Hippocampal formation (tissue), 2 donors: ENCODE results near the gene NLGN1.
A peak's percentile ranks its signal among the peaks of the same experiment; 100 is the strongest.
"Not testable (repeated sequence)": the region's sequence is repeated elsewhere in the genome, so short reads cannot be mapped to it uniquely, and the experiment has no call there.

Experiments used
- DNase-seq, 2 donors: peaks; one replicate each; lab custom pipeline; 2025; lab: John Stamatoyannopoulos, UW

Gene NLGN1

GRCh38 chr3:173553635-173554280, 156.2 kb downstream of the NLGN1 start:
- peak in 1 of 2 donors; percentile 70 for DNase-seq

DNA sequence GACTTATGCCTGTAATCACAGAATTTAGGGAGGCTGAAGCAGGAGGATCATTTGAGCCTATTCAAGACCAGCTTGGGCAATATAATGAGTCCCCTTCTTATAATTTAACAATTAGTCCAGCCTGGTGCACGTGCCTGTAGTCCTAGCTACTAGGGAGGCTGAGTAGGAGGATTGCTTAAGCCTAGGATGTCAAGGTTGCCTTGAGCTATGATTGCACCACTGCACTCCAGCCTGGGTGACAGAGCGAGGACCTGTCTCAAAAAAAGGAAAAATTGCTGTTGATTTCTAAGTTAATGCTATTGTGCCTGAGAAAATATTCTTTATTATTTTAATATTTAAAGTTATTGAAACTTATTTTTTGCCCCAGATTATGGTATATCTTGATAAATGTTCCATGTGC, 159.0 kb downstream of the NLGN1 start:
- no peak for DNase-seq

- DNase-seq: no peak
Observed at GRCh38 chr3:173567997-173568396, 170.5 kb downstream of the NLGN1 start.

DNA sequence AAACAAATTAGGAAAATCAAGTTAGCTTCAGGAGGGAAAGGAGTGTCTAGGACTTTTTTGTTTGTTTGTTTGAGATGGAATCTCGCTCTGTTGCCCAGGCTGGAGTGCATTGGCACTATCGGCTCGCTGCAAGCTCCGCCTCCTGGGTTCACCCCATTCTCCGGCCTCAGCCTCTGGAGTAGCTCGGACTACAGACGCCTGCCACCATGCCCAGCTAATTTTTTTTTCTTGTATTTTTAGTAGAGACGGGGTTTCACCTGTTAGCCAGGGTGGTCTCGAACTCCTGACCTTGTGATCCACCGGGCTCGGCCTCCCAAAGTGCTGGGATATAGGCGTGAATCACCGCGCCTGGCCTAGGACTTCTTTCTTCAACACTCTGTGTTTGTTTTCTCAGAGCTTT, 171.1 kb downstream of the NLGN1 start:
- no peak for DNase-seq

GRCh38 chr3:173583496-173583895, 186.0 kb downstream of the NLGN1 start:
- DNase-seq: no peak

- DNase-seq: peak; percentile 2 to 25
Observed at GRCh38 chr3:173584093-173584837, 186.7 kb downstream of the NLGN1 start.

DNA sequence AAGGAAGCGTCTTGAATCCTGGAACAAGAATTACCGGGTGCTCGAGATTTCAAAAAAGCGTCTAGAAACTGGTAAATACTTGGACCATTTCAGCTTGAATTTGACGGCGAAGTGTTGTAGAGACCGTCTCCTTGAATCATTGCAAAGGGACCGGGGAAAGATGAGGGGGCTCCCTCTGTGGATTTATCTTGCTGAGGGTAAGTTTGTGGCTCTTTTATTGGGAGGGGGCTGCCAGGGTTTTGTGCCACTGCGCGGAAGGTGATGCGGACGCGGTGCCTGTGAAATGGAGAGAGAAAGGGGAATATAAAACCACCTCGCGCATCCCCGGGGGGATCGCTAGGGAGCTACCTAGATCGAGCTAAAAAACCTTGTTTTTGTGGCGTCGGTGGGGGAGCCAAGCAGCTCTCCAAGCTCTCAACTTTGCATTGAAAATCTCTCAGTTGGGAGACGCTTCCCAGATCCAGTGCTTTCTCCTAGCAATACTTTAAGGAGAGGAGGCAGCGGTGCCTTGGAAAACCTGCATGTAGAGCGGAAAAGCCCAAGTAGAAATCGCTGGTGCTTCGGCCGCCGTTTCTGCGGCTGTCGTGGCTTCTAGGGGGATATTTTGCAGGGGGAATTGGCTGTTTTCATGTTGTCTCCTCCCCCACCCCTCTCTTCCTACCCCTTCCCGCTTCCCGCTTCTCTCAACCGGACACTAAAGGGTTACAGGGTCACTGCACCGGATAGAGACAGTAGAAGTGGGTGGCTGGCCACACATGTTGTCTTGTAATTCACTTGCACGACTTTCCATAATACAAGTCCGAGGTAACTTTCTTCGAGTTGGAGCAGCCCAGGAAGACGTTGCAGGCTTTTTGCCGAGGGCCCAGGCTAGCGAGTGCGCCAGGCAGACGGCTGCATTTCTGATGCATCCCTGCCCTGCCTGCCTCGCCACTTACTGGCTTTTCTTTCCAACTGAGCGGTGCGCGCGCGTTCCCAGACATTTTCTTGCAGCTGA, 187.6 kb downstream of the NLGN1 start:
- peak; percentile 28 to 35 for DNase-seq

GRCh38 chr3:173586166-173586565, 188.6 kb downstream of the NLGN1 start:
- no peak for DNase-seq

DNA sequence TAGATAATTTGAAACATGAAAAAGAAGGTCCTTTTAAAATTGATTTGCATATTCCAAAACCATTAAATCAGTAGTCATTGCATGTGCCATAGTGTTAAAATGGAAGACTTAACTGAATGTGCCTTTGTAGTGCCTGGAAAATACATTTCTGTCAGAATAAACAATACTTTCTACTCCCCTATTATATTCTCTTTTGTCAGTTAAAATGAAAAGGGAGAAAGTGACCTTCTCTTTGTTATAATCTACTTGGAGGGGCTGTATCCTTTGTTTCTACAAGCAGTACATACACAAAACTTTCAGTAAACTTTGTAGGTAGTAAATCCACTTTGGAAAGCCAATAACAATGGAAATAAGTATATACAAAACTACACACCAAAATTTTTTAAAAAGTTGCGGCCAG, 189.5 kb downstream of the NLGN1 start:
- DNase-seq: no peak

GRCh38 chr3:173588556-173588955, 191.0 kb downstream of the NLGN1 start:
- DNase-seq: no peak

DNA sequence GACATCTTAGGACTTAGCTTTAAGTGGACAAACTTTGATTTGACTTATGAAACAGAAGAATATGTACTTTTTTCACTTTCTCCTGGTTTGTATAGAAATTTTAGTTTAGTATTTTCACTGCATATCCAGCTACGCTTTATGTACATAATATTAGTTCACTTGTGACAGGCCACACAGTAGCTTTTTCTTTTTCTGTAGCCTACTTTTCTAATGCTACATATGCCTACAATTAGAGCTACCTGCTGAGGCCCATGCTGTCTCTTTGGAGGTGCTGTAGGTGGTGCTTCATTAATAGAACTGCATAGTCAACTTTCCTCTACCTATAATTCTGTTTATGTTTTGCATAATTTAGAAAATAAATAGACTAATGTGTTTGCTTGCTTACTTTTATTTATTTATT, 191.6 kb downstream of the NLGN1 start:
- DNase-seq: no peak

DNA sequence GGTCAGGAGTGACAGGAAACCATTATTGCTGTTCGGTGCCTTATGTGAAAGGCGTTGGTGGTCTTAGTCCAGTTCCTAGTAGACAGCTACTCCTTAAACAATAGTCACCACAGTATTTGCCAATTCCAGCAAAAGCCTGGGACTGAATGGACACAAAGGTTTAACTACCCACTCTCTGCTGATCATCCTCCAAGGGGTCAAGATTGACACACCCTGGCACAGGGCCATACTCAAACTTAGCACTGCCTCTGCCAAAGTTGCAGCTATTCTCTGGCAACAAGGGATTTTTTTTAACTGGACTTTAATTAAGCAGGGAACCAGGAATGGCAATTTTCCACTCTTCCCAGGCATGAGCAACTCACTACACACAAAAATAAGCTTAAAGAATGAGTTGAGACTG, 193.9 kb downstream of the NLGN1 start:
- no peak for DNase-seq

DNA sequence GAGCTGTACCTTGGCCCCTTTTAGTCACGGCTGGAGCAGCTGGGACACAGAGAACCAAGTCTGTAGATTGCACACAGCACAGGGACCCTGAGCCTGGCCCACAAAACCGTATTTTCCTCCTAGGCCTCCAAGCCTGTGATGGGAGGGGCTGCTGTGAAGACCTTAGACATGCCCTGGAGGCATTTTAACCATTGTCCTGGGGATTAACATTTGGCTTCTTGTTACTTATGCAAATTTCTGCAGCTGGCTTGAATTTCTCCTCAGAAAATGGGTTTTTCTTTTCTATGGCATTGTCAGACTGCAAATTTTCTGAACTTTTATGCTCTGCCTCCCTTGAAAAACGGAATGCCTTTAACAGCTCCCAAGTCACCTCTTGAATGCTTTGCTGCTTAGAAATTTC, 197.3 kb downstream of the NLGN1 start:
- DNase-seq: not testable (repeated sequence)

GRCh38 chr3:173599673-173600072, 202.1 kb downstream of the NLGN1 start:
- DNase-seq: no peak

DNA sequence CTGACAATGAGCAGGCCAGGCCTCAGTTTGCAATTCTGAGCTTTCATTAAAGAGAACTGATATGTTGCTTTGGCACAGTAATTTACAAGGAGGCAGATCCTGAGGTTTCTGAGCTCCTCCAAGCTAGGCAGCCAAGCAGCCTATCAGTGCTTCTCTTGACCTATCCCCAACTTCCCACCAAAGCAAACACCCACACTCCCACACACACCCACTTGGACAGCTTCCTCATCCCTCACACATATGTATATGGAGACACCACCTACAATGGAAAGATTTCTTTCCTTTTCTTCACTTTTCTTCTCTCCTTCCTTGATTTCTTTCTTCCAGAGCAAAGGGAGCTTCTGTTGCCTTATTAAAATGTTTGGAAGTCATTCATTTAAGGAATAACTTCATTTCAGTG, 217.0 kb downstream of the NLGN1 start:
- DNase-seq: no peak

- no peak for DNase-seq
Observed at GRCh38 chr3:173615661-173616060, 218.1 kb downstream of the NLGN1 start.

- DNase-seq: no peak
Observed at GRCh38 chr3:173617490-173617889, 219.9 kb downstream of the NLGN1 start.

GRCh38 chr3:173618148-173618547, 220.6 kb downstream of the NLGN1 start:
- DNase-seq: no peak

- no peak for DNase-seq
Observed at GRCh38 chr3:173618703-173619102, 221.2 kb downstream of the NLGN1 start.

DNA sequence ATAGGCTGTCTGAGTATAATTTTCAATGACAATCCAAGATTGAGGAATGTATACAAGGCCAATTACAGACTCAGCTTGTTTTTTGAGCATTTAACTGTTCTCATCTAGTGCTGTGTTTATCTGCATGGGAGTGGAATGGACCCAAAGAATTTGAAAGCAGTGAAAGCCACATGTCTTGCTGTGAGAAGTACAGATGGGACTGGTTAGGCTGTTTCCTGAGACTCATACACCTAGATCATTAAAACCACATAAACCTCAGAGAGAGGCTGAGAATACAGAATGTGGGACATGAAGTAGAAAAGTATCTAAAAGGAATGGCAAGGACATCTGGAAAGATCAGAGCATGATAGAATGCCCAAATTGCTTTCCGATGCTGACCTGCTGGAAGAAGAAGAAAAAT, 224.6 kb downstream of the NLGN1 start:
- DNase-seq: no peak

DNA sequence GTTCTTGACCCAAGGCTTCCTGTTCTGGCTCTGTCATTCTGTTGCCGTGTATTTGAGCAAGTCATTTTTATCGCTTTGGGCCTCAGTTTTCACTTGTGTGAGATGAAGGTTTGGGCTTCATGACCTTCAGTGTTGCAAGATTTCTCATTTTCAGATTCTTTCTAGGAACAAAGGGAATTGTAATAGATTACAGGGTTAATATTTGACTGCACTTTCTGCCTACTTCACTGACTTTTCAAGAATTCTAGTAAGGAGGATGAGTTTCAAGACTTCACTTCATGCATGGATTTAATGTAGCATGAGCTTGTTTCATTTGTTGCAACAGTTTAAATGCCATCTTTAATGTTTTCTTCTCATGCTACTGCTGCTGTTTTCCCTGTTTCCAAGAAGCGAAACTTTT, 226.5 kb downstream of the NLGN1 start:
- no peak for DNase-seq

- DNase-seq: no peak
Observed at GRCh38 chr3:173630849-173631248, 233.3 kb downstream of the NLGN1 start.
